Lower leg skin (tissue), 4 donors: Measurements from ENCODE around the gene IFI30. TPM values are rescaled to one million over a fixed set of nuclear protein-coding genes. Genes with fewer than 3 reads are reported as not detected.

ENCODE experiments used
- DNase-seq, 2 donors: peaks; one replicate each; pipeline ENCODE4 v3.0.0-alpha.2; 2019; ENCODE audit warnings: low spot score in 2 of 2
- H3K4me3 ChIP-seq: fragments of 200-600 bp; sonication (generic); 2 replicates; pipeline ENCODE4 v1.5.1; 2017; ENCODE audit warnings: mild to moderate bottlenecking, low read depth; ENCODE audit not compliant: poor library complexity, severe bottlenecking
- CTCF ChIP-seq, 3 donors: fragments of 450-650 bp; IDR thresholded peaks; one replicate each; pipeline ENCODE4 v1.5.1; 2016; ENCODE audit warnings: antibody characterized with exemption in 3 of 3, mild to moderate bottlenecking in 3 of 3, moderate library complexity in 2 of 3
- POLR2A ChIP-seq, 2 donors: fragments of 450-650 bp; IDR thresholded peaks; one replicate each; pipeline ENCODE4 v1.6.1; 2016 to 2017; ENCODE audit warnings: antibody characterized with exemption in 2 of 2, mild to moderate bottlenecking in 1 of 2, moderate library complexity in 1 of 2
- WGBS, 2 donors: methylation state at CpG; one replicate each; pipeline ENCODE4 v1.1.5; 2018; 5-methylcytosine and 5-hydroxymethylcytosine counted together
- intact Hi-C: fragments of 100-400 bp; cut with DNase I; formaldehyde crosslinking; loops from one replicate; pipeline ENCODE4 v1.15.0; 2023; ENCODE audit warnings: low total_unique reads
- total RNA-seq, 4 donors: library from RNA; depleted of rRNA; stranded (reverse); fragments of >200 nt; gene quantifications; one replicate each; pipeline ENCODE4 v1.1.0, GENCODE V29; 2016

IFI30 gene
- total RNA-seq, 4 donors from 2014 or later, result 39.1 to 214 (median 98.3) TPM

- TF ChIP-seq POLR2A (IDR thresholded peaks at IDR 0.05) (no peak), CTCF (IDR thresholded peaks at IDR 0.05) (no peak)
- intact Hi-C loops, result no loop called here
- 91 to 92% methylated on average over 13 of the region's 13 CpGs for WGBS, 2 donors
- no peak for DNase-seq
- H3K4me3 ChIP-seq, result no peak overlapping the region
These were observed 26.2 kb upstream of the IFI30 start for GRCh38 chr19:18147396-18147795.

- 55 to 57% methylated on average over 14 to 16 of the region's 16 CpGs for WGBS, 2 donors
- no peak for DNase-seq
- intact Hi-C loops, result no loop called here
- H3K4me3 ChIP-seq, result no peak overlapping the region
- TF ChIP-seq CTCF (IDR thresholded peaks at IDR 0.05) (no peak), POLR2A (IDR thresholded peaks at IDR 0.05) (no peak)
These were observed 24.0 kb upstream of the IFI30 start for GRCh38 chr19:18149596-18149975.

GRCh38 chr19:18150776-18151624, 22.6 kb upstream of the IFI30 start:
- TF ChIP-seq POLR2A (IDR thresholded peaks at IDR 0.05) (no peak), CTCF (IDR thresholded peaks at IDR 0.05) (no peak)
- intact Hi-C loops, result no loop called here
- DNase-seq, result no peak
- 86 to 87% methylated on average over 18 of the region's 18 CpGs for WGBS, 2 donors
- H3K4me3 ChIP-seq, result no peak overlapping the region

GRCh38 chr19:18152442-18152816, 21.2 kb upstream of the IFI30 start:
- WGBS, 2 donors, result 1% methylated on average over 22 of the region's 22 CpGs
- TF ChIP-seq CTCF (IDR thresholded peaks at IDR 0.05) (peak in 1 of 3 donors; percentile 61), POLR2A (IDR thresholded peaks at IDR 0.05) (no peak)
- H3K4me3 ChIP-seq, result peak overlapping the region; percentile 26
- intact Hi-C loops, result no loop called here
- peak; percentile 97 to 100 for DNase-seq

- TF ChIP-seq CTCF (IDR thresholded peaks at IDR 0.05) (no peak), POLR2A (IDR thresholded peaks at IDR 0.05) (no peak)
- WGBS, 2 donors, result 1% methylated on average over 39 to 58 of the region's 86 CpGs
- H3K4me3 ChIP-seq, result peak within 1 kb of the TSS; percentile 76
- intact Hi-C loops, result no loop called here
- peak; percentile 100 for DNase-seq
These were observed 20.6 kb upstream of the IFI30 start, which contains the start of gene PIK3R2 for GRCh38 chr19:18152817-18153555. Gene PIK3R2, plus strand, starts transcription at chr19:18153163. Its CDS starts 2,717 bp downstream, at chr19:18155880.
